GM10248 (cell line): Measurements from ENCODE around the gene HNF4A.

Source experiments
- CTCF ChIA-PET: fragments of 300-600 bp; sonication (Branson Sonifier 250); formaldehyde crosslinking; extraction: SDS; loops from one replicate; lab custom pipeline; 2021; ENCODE audit warnings: antibody characterized with exemption; lab: Yijun Ruan, JAX
- POLR2A ChIA-PET: fragments of 350-650 bp; sonication (Branson Sonifier 250); formaldehyde crosslinking; extraction: SDS; loops from one replicate; lab custom pipeline; 2020; ENCODE audit warnings: antibody characterized with exemption; lab: Yijun Ruan, JAX
- DNase-seq: peaks from one replicate; pipeline ENCODE4 v3.0.0; 2012; ENCODE audit errors: extremely low spot score
- CTCF ChIP-seq: IDR thresholded peaks from 2 replicates; pipeline ENCODE4 v1.5.1; 2012; ENCODE audit warnings: mild to moderate bottlenecking, low read depth; ENCODE audit errors: extremely low read depth, missing control alignments, control extremely low read depth

HNF4A gene

GRCh38 chr20:44442298-44443070, 87.0 kb downstream of the HNF4A start:
- no peak for DNase-seq
- ChIA-PET CTCF (no interaction called here), POLR2A (no interaction called here)
- no peak for TF ChIP-seq CTCF

- CTCF ChIA-PET, result interaction anchor here (1.3 kb wide), 1 partner anchor 19 kb away, joined by 4 read pairs; no protein-coding TSS in a partner anchor
- no peak for TF ChIP-seq CTCF
- POLR2A ChIA-PET, result no interaction called here
- no peak for DNase-seq
These were observed 90.5 kb downstream of the HNF4A start for GRCh38 chr20:44445742-44446710.

GRCh38 chr20:44447827-44448419, 92.4 kb downstream of the HNF4A start:
- POLR2A ChIA-PET, result no interaction called here
- CTCF ChIA-PET, result interaction anchor here (2.9 kb wide), 1 partner anchor 58 kb away, joined by 8 read pairs; no protein-coding TSS in a partner anchor
- TF ChIP-seq CTCF, result no peak
- no peak for DNase-seq

GRCh38 chr20:44448753-44449546, 93.5 kb downstream of the HNF4A start:
- ChIA-PET POLR2A (no interaction called here), CTCF (interaction anchor here (1.2 to 2.9 kb wide), 2 partner anchors 8 to 59 kb away, joined by 4 to 8 read pairs; no protein-coding TSS in a partner anchor)
- peak; percentile 35 for DNase-seq
- peak; percentile 31 for TF ChIP-seq CTCF

- no peak for DNase-seq
- CTCF ChIA-PET, result interaction anchor here (1.2 to 2.9 kb wide), 3 partner anchors 9 to 160 kb away, joined by 4 to 8 read pairs (median 5); no protein-coding TSS in a partner anchor
- TF ChIP-seq CTCF, result no peak
- POLR2A ChIA-PET, result no interaction called here
These were observed 94.4 kb downstream of the HNF4A start for GRCh38 chr20:44449864-44450263.
